HG02623 (cell line): ENCODE measurements around the gene KLLN.
"Not testable (repeated sequence)": the region's sequence is repeated elsewhere in the genome, so short reads cannot be mapped to it uniquely, and the experiment has no call there.

Experiments
- ATAC-seq: cut with Tn5 transposase; IDR thresholded peaks from one replicate; pipeline ENCODE4 v1.9.1; 2021; ENCODE audit warnings: moderate library complexity; ENCODE audit not compliant: unreplicated experiment

The KLLN gene, protein sequence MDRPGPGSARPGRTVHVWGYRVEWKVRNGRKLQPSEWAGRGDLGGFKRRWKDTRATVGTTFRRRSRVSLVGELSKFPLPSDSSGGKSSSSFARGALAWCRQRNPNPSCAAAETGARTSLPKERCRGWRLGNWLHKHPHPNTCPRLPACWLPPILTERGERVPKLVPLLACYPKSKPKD

DNA sequence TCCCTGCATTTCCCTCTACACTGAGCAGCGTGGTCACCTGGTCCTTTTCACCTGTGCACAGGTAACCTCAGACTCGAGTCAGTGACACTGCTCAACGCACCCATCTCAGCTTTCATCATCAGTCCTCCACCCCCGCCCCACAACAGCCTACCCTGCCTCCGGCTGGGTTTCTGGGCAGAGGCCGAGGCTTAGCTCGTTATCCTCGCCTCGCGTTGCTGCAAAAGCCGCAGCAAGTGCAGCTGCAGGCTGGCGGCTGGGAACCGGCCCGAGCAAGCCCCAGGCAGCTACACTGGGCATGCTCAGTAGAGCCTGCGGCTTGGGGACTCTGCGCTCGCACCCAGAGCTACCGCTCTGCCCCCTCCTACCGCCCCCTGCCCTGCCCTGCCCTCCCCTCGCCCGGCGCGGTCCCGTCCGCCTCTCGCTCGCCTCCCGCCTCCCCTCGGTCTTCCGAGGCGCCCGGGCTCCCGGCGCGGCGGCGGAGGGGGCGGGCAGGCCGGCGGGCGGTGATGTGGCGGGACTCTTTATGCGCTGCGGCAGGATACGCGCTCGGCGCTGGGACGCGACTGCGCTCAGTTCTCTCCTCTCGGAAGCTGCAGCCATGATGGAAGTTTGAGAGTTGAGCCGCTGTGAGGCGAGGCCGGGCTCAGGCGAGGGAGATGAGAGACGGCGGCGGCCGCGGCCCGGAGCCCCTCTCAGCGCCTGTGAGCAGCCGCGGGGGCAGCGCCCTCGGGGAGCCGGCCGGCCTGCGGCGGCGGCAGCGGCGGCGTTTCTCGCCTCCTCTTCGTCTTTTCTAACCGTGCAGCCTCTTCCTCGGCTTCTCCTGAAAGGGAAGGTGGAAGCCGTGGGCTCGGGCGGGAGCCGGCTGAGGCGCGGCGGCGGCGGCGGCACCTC lies at the start of gene KLLN, which contains the start of gene PTEN:
Gene KLLN (minus strand): TSS at position 481 of the 891 bp plus-strand sequence. CDS start 1,046 bp downstream, outside the sequence.
Gene PTEN (plus strand): TSS at position 573 of the 891 bp plus-strand sequence. CDS start 845 bp downstream, outside the sequence.
- peak; percentile 27 for ATAC-seq

- not testable (repeated sequence) for ATAC-seq
These were observed 40.1 kb upstream of the KLLN start for GRCh38 chr10:87903396-87903795.

DNA sequence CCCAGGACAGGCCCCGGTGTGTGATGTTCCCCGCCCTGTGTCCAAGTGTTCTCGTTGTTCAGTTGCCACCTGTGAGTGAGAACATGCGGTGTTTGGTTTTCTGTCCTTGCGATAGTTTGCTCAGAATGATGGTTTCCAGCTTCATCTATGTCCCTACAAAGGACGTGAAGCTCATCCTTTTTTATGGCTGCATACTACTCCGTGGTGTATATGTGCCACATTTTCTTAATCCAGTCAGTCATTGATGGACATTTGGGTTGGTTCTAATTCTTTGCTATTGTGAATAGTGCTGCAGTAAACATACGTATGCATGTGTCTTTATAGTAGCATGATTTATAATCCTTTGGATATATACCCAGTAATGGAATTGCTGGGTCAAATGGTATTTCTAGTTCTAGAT lies 34.6 kb upstream of the KLLN start:
- ATAC-seq = not testable (repeated sequence)

DNA sequence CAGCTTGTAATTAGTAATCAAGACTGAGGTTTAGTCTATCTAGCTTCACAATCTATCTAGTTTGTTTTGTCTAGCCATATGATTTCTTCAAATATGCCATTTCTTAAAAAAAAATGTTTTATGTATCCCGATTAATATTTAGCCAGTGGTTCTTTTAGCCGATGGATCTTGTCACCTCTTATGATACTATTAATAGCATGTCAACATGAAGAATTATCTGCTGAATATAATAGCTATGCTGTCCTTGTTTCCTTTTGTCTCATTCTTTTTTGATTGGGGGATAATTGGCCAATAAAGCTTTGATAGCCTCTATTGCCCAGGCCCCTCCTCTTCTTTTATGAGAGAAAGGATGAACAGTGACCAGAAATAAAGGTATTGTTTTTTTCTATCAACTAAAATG lies 32.9 kb upstream of the KLLN start:
- ATAC-seq = no peak

DNA sequence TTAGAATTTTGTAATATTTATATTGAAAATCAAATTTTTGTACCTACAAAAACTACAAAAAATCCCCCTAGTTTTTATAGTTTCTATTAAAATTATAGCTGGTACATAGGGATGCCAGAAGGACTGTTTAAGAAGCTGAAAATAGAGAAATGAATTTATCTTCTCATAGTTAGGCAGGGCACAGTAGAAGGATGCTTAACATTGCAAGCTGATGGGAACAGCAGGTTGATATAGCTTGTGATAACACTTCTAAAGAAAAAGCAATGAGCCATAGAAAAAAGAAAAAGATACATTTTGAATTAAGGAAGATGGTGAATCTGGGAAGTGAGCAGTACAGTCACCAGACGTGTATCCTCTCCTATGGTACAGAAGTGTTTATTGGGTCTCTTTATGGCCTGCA lies 32.1 kb upstream of the KLLN start:
- ATAC-seq = no peak

GRCh38 chr10:87887548-87888289 lies 24.4 kb upstream of the KLLN start:
- no peak for ATAC-seq

DNA sequence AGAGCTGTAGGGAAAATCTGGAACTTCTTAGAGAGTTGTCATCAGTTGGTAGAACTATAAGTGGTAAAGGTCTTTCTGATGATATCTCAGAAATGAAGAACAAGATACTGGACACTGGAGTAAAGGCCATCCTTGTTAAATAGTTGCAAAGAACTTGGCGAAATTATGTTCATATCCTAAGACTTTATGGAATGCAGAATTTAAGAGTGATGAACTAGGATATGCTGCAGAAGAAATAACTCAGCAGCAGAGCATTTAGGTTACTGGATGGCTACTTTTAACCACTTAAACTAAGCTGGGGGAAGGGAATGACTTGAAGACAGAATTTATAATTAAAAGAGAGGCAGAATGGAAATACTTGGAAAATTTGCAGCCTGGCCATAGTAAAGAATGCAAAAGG lies 23.8 kb upstream of the KLLN start:
- ATAC-seq = no peak

- ATAC-seq = no peak
These were observed 23.3 kb upstream of the KLLN start for GRCh38 chr10:87886635-87887034.

DNA sequence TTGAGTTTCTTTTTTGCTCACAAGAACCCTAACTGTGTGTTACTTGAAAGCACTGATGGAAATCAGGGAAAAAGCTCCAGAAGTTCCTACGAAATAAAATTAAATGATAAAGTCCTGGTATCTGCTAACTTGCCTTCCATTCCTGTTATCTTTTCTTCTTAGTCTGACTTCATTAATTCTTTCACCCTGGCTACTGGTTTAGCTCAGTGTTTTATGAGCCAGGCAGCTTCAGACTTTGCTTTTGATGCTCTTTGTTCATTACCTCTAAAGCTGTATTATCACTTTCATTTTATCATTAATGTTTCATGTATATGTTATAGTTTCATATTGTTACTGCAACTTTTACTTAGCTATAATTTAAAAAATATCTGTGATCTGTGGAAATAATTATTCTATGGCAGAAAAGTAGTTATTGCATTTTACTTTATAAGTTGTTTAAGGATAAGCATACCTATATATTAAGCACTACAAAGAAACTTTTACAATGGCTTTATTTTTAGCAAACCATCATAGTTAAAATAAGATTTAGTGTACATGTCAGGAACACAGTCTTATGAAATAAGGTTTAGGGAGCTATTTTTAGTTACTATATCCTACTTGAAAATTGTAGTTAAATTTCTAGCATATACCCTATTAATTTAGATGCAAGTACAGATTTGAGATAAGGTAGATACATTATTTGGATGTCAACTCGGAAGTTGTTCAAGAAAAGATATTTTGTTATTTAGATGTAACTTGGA lies 19.4 kb upstream of the KLLN start:
- no peak for ATAC-seq

- not testable (repeated sequence) for ATAC-seq
These were observed 18.2 kb upstream of the KLLN start for GRCh38 chr10:87881373-87882059.

DNA sequence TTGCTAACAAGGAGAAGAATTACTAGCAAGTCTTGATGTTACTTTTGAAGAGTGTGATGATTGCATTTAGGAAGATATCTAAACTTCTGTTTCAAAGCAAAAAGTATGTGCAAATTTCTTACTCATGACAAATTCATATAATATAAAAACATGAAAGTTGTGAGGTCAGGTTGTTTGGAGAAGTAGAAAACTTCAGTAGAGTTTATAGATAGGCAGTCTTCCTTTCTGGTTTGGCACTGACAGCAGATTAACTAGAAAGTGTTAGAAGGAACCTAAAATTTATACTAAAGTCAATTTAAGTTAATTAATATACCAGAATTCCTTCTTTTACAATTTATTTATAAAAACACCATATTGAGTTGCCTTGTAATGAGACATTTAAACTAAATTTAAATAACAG lies 17.0 kb upstream of the KLLN start:
- ATAC-seq = no peak

DNA sequence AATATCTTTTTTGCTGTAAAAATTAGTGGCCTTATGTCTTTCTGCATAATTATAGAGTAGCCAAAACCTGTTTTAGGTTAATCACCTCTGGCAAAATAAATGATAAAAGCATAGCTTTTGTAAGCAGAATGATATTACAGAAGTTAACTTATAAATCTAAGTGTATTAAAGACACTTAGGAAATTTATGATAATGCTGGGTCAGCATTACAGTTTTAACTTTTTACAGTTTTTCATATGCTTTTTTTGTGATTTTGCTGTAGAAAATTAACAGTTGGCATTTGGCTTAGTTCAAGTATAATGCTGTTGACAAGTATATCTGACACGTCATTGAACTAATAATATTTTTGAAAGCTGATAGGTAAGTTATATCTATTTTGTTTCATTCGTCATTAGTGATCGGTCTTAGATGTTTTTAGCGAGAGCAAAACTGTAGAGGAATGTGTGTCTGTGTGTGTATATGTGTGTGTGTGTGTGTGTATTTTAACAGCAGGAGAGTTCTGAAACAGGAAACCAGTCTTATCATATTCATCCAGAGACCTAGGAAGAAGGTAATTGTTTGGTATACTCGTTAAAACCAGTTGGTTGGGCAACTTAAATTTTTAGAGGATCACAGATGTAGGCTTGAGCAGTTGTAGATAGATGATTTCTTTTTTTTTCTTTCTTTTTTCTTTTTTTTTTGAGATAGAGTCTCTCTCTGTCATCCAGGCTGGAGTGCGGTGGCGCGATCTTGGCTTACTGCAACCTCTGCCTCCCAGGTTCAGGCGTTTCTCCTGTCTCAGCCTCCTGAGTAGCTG lies 15.5 kb upstream of the KLLN start:
- no peak for ATAC-seq

GRCh38 chr10:87875929-87876571 lies 12.7 kb upstream of the KLLN start:
- ATAC-seq = no peak

- no peak for ATAC-seq
These were observed 10.3 kb upstream of the KLLN start for GRCh38 chr10:87873656-87874055.

- ATAC-seq = no peak
These were observed 9.5 kb upstream of the KLLN start for GRCh38 chr10:87872828-87873227.

DNA sequence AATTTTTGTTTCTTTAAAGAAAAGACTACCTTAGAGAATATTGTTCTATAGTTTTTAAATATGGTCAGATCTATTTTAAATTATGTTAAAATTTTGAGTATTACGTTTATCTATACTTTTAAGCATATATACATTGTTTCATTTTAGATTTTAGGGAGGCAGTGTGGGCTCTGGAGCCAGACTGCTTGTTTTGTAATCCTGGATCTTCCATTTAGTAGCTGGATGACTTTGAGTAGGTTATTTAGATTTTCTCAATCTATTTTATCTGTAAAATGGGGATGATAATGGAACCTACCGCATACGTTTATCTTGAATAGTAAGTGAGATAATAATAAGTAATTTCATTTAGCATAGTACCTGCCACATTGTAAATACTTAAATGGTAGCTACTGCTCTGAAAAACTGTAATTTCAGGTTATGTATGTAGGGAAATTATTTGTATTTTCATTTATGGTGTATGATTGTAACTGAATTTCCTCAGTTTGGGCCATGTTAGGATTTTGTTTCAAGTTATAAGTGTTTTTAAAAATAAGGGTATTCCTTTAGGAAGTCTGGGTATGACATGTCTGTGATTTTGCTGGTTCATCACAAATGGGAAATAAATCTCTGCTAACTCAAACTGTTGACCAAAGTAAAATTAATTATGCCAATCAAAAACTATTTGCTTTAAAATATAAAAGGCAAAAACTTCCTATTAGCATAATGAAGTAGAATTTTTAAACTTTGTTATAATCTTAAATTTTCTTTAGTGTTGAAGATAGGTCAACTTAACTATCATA lies 6.6 kb upstream of the KLLN start:
- ATAC-seq = no peak

GRCh38 chr10:87869139-87869538 lies 5.8 kb upstream of the KLLN start:
- not testable (repeated sequence) for ATAC-seq

DNA sequence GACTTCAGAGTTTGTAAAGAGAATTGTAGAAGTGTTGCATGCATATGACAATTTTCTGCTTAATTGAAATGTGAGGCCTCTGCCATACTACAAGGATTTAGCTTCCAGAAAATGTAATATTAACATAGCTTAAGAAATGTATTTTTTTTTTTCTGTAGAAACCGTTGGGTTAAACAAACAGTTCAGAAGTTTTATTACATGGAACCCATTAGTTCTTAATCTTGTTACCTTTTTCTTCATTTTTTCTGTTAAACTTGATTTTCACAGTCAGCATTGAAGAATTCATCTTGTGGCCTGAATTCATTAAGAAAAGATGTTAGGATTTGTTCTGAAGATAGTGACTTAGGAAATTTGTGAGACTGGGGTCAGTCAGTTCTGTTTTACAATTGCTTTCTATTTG lies 4.9 kb upstream of the KLLN start:
- ATAC-seq = no peak
